HepG2 (cell line): ENCODE results near the gene ZNF597.

Source experiments
- EP300 ChIP-seq, 3 experiments: sonication (generic) in 1 of 3; formaldehyde crosslinking in 1 of 3; IDR thresholded peaks; 2 replicates each; pipeline versions ENCODE4 v1.5.1 to v1.6.1; 2011 to 2020; ENCODE audit warnings: low read depth in 2 of 3, low read length in 2 of 3, borderline replicate concordance in 1 of 3, improper control_type of control experiment in 1 of 3, mild to moderate bottlenecking in 1 of 3, missing genetic modification reagents in 1 of 3, moderate library complexity in 1 of 3
- HMGA1 ChIP-seq: sonication (generic); formaldehyde crosslinking; conservative IDR thresholded peaks from 2 replicates; pipeline ENCODE4 v1.4.0; 2020; ENCODE audit warnings: missing genetic modification reagents
- NFYB ChIP-seq: sonication (generic); formaldehyde crosslinking; IDR thresholded peaks from 2 replicates; pipeline ENCODE4 v1.4.0; 2020; ENCODE audit warnings: missing genetic modification reagents
- RFX5 ChIP-seq: IDR thresholded peaks from 2 replicates; pipeline ENCODE4 v1.6.1; 2011; ENCODE audit warnings: low read depth, low read length, improper control_type of control experiment
- RXRA ChIP-seq: sonication (generic); formaldehyde crosslinking; IDR thresholded peaks from 2 replicates; pipeline ENCODE4 v1.5.1; 2020; ENCODE audit warnings: missing genetic modification reagents
- ZZZ3 ChIP-seq: sonication (generic); formaldehyde crosslinking; IDR thresholded peaks from 2 replicates; pipeline ENCODE4 v1.4.0; 2020; ENCODE audit warnings: missing genetic modification reagents, mild to moderate bottlenecking, borderline replicate concordance
- TF ChIP-seq, protein P1 (sequence below): sonication (generic); formaldehyde crosslinking; IDR thresholded peaks from 2 replicates; pipeline ENCODE4 v1.5.0; 2020; ENCODE audit warnings: mild to moderate bottlenecking, missing genetic modification reagents, moderate library complexity

DNA sequence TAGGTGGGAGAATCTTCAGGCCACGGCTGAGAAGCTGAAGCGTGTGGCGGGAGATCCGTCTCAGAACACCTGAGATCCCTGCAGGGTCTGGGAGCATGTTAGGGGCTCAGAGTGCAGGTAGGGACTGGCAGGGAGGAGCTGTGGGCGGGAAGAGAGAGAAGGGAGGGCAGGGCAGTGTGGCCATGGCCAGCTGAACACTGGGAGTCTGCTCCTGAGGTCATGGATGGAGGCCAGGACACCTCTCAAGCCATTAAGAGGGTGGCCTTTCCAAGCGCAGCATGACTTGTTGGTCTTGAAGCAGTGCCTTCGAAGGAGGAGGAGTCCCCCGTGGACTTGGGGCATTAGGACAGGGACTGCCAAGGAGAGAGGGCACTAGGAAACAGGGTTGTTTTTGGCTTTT is 23.9 kb upstream of the ZNF597 start:
- no peak for TF ChIP-seq RFX5
- TF ChIP-seq ZZZ3 (CRISPR knock-in tag): no peak
- no peak for TF ChIP-seq RXRA (CRISPR knock-in tag)
- no peak for TF ChIP-seq EP300 (IDR thresholded peaks at IDR 0.05; ENCODE audit: low read depth in 2 of 2, low read length in 2 of 2)
- TF ChIP-seq EP300 (CRISPR knock-in tag; IDR thresholded peaks at IDR 0.05; ENCODE audit: borderline replicate concordance): no peak
- no peak for TF ChIP-seq HMGA1 (CRISPR knock-in tag)
- TF ChIP-seq, protein P1, sequence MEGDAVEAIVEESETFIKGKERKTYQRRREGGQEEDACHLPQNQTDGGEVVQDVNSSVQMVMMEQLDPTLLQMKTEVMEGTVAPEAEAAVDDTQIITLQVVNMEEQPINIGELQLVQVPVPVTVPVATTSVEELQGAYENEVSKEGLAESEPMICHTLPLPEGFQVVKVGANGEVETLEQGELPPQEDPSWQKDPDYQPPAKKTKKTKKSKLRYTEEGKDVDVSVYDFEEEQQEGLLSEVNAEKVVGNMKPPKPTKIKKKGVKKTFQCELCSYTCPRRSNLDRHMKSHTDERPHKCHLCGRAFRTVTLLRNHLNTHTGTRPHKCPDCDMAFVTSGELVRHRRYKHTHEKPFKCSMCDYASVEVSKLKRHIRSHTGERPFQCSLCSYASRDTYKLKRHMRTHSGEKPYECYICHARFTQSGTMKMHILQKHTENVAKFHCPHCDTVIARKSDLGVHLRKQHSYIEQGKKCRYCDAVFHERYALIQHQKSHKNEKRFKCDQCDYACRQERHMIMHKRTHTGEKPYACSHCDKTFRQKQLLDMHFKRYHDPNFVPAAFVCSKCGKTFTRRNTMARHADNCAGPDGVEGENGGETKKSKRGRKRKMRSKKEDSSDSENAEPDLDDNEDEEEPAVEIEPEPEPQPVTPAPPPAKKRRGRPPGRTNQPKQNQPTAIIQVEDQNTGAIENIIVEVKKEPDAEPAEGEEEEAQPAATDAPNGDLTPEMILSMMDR (CRISPR knock-in tag): no peak
- no peak for TF ChIP-seq NFYB (CRISPR knock-in tag)
